NCI-H2227 (cell line): ENCODE results near the gene TMED1.
"Not testable (repeated sequence)": the region's sequence is repeated elsewhere in the genome, so short reads cannot be mapped to it uniquely, and the experiment has no call there.

Experiments
- DNase-seq: peaks from one replicate; lab custom pipeline; 2025; ENCODE audit not compliant: unreplicated experiment; lab: John Stamatoyannopoulos, UW

TMED1 gene

GRCh38 chr19:10835754-10836478 is at the start of gene TMED1:
TSS of gene TMED1 (minus strand) at chr19:10836212. CDS start at chr19:10836191, 21 bp downstream.
- DNase-seq, result peak; percentile 99

GRCh38 chr19:10885201-10886169 is 49.5 kb upstream of the TMED1 start:
- peak; percentile 11 for DNase-seq

- DNase-seq, result no peak
These were observed 48.3 kb upstream of the TMED1 start for GRCh38 chr19:10884274-10884673.

- no peak for DNase-seq
These were observed 46.1 kb upstream of the TMED1 start for GRCh38 chr19:10882108-10882457.

- DNase-seq, result no peak
These were observed 45.5 kb upstream of the TMED1 start for GRCh38 chr19:10881403-10882107.

GRCh38 chr19:10878253-10878652 is 42.2 kb upstream of the TMED1 start:
- DNase-seq, result no peak

GRCh38 chr19:10877608-10878007 is 41.6 kb upstream of the TMED1 start:
- DNase-seq, result not testable (repeated sequence)

GRCh38 chr19:10876459-10877240 is 40.6 kb upstream of the TMED1 start:
- DNase-seq, result no peak

GRCh38 chr19:10874024-10874423 is 38.0 kb upstream of the TMED1 start:
- DNase-seq, result no peak

- DNase-seq, result no peak
These were observed 36.6 kb upstream of the TMED1 start for GRCh38 chr19:10872546-10873107.

GRCh38 chr19:10871711-10872545 is 35.9 kb upstream of the TMED1 start:
- peak; percentile 41 for DNase-seq

GRCh38 chr19:10870955-10871603 is 35.1 kb upstream of the TMED1 start, which contains the start of gene CARM1:
TSS of gene CARM1 (plus strand) at chr19:10871553. CDS start at chr19:10871703, 150 bp downstream.
- peak; percentile 99 for DNase-seq

GRCh38 chr19:10870501-10870954 is 34.5 kb upstream of the TMED1 start:
- no peak for DNase-seq

- not testable (repeated sequence) for DNase-seq
These were observed 33.9 kb upstream of the TMED1 start for GRCh38 chr19:10869872-10870311.

GRCh38 chr19:10868872-10869547 is 33.0 kb upstream of the TMED1 start:
- no peak for DNase-seq

- no peak for DNase-seq
These were observed 30.5 kb upstream of the TMED1 start for GRCh38 chr19:10866495-10866894.

- DNase-seq, result peak; percentile 71
These were observed 28.5 kb upstream of the TMED1 start for GRCh38 chr19:10864538-10864899.

- peak; percentile 11 for DNase-seq
These were observed 27.2 kb upstream of the TMED1 start for GRCh38 chr19:10863107-10863717.
